AG04449 (cell line): ENCODE results near the gene SPRR3.
"Not testable (repeated sequence)": the region's sequence is repeated elsewhere in the genome, so short reads cannot be mapped to it uniquely, and the experiment has no call there.

Source experiments
- CTCF ChIA-PET: fragments of 350-600 bp; formaldehyde crosslinking; extraction: SDS; loops from one replicate; lab custom pipeline; 2021; ENCODE audit warnings: antibody characterized with exemption; lab: Yijun Ruan, JAX
- POLR2A ChIA-PET: fragments of 400-600, 350-600 bp; formaldehyde crosslinking; extraction: SDS; loops from one replicate; lab custom pipeline; 2020; ENCODE audit warnings: antibody characterized with exemption, inconsistent platforms; lab: Yijun Ruan, JAX
- DNase-seq: peaks from one replicate; pipeline ENCODE4 v3.0.0-alpha.2; 2010; ENCODE audit warnings: low read depth, low spot score
- H3K4me3 ChIP-seq: 2 replicates; pipeline ENCODE4 v1.5.1; 2011; ENCODE audit warnings: low read depth, mild to moderate bottlenecking, control low read depth, low read length
- CTCF ChIP-seq: IDR thresholded peaks from one replicate; pipeline ENCODE4 v1.5.1; 2011; ENCODE audit warnings: mild to moderate bottlenecking, moderate library complexity, low read length, control low read depth, inconsistent platforms; ENCODE audit not compliant: insufficient read depth; ENCODE audit errors: missing control alignments

Gene SPRR3

DNA sequence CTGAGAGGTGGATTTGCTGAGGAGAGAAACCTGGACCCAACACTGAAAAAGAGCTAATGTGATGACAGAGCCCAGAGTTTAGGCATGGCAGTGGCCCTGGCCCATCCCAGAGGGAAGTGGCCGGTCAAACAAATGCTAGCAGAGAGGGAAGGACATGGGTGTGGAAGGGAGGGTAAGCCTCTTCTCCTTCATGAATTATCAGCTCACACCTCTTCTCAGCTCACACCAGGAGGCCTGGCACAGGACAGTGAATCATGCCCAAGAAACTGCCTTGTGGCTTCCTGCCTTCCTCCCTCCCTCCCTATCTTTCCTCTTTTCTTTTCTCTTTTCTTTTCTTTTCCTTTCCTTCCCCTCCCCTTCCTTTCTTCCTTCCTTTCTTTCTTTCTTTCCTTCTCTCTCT, 1.3 kb upstream of the SPRR3 start:
- ChIA-PET POLR2A (no interaction called here), CTCF (no interaction called here)
- DNase-seq = no peak
- no peak for TF ChIP-seq CTCF
- no peak overlapping the region for H3K4me3 ChIP-seq

GRCh38 chr1:153011235-153011758, 9.7 kb downstream of the SPRR3 start:
- CTCF ChIA-PET, POLR2A ChIA-PET, DNase-seq: not testable (repeated sequence)

DNA sequence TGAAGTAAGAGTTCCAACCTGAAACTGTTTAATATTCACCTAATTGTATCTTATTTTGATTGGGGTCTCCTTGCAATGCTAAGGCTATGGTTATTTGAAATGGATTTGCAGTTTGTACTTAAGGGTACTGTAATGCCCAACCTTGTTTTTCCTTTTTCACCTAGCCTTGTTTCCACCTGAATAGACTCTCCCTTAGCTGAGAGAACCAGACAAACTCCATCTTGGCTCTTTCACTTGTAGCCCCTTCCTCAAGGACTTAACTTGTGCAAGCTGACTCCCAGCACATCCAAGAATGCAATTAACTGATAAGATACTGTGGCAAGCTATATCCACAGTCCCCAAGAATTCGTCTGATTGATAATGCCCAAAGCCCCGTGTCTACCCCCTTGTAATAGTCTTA, 20.3 kb downstream of the SPRR3 start:
- DNase-seq, CTCF ChIA-PET, H3K4me3 ChIP-seq, POLR2A ChIA-PET: not testable (repeated sequence)

More at GRCh38 chr1:153011235-153011758, 9.7 kb downstream of the SPRR3 start:
- H3K4me3 ChIP-seq = not testable (repeated sequence)

DNA sequence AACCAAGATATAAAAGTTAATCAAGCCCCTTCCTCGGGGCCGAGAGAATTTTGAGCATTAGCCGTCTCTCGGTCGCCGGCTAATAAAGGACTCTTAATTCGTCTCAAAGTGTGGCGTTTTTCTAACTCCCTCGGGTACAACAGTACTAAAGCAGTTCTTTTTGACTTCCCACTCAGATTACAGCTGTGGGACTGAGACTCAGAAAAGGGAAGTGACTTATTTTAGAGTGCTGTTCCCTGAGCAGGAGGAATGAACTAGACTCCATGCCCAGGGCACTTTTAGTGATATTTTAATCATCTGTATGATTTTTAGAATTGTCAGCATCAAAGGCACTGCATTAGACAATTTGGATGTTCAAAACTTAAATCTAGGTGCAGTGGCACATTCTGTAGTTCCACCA, 20.8 kb downstream of the SPRR3 start:
- POLR2A ChIA-PET, DNase-seq, CTCF ChIA-PET, H3K4me3 ChIP-seq: not testable (repeated sequence)

- H3K4me3 ChIP-seq = no peak overlapping the region
- POLR2A ChIA-PET = no interaction called here
- TF ChIP-seq CTCF = no peak
- DNase-seq = no peak
- CTCF ChIA-PET = no interaction called here
Measured at GRCh38 chr1:153023109-153023508, 21.6 kb downstream of the SPRR3 start.

DNA sequence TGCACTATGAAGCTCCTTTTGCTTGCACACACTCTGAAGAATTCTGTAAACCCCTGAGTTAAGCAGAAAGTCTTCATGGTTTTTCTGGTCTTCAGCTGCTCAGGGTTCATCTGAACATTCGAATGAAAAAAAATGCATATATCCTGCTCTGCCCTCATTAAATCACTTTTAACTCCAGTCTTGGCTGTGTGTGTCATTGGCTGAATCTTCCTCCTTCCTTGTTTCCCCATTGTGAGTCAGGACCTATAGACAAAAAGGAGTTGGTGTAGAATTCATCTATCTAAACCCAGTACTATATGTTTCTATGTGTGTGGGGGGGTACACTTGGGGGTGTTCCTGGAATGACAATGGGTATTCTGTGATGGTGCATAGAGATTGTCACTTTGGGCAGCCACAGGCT, 22.9 kb downstream of the SPRR3 start:
- no peak for TF ChIP-seq CTCF
- H3K4me3 ChIP-seq = no peak overlapping the region
- DNase-seq = no peak
- CTCF ChIA-PET = no interaction called here
- POLR2A ChIA-PET = no interaction called here

GRCh38 chr1:153025797-153026196, 24.2 kb downstream of the SPRR3 start:
- ChIA-PET CTCF (no interaction called here), POLR2A (no interaction called here)
- no peak overlapping the region for H3K4me3 ChIP-seq
- TF ChIP-seq CTCF = no peak
- no peak for DNase-seq

DNA sequence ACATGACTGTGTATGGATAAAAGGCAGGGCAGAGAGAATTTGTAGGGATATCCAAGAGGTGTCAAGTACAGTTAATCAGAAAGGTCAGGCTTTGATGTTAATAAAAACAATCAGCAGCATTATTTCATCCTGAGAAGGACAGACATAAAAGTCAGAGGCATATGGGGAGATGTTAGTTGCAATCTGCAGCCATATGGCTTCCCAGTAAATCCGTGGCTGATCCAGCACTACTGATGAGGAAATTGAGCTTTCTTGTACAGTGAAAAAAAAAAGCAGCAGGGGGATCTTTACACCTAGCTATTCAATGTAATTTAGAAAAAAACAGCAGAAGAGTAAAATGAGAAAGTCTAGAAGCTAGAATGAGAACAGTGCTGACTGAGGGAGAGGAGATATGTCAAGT, 27.2 kb downstream of the SPRR3 start:
- H3K4me3 ChIP-seq = no peak overlapping the region
- no peak for DNase-seq
- ChIA-PET CTCF (no interaction called here), POLR2A (no interaction called here)
- no peak for TF ChIP-seq CTCF
